Transverse colon (tissue), 4 donors: ENCODE measurements around the gene UBAC2. TPM values are rescaled to one million over a fixed set of nuclear protein-coding genes. Genes with fewer than 3 reads are reported as not detected.
A peak's percentile ranks its signal among the peaks of the same experiment; 100 is the strongest.
"Not testable (repeated sequence)": the region's sequence is repeated elsewhere in the genome, so short reads cannot be mapped to it uniquely, and the experiment has no call there.

Source experiments
- DNase-seq: peaks from one replicate; pipeline ENCODE4 v3.0.0-alpha.2; 2019
- H3K27ac ChIP-seq, 4 donors: fragments of 200-600 bp; sonication (generic); 2 replicates each; pipeline ENCODE4 v1.5.1; 2016 to 2018; ENCODE audit warnings: inconsistent platforms in 4 of 4
- H3K27me3 ChIP-seq: fragments of 200-600 bp; sonication (generic); 2 replicates; pipeline ENCODE4 v1.5.1; 2017; ENCODE audit warnings: inconsistent platforms
- H3K36me3 ChIP-seq, 4 donors: fragments of 200-600 bp; sonication (generic); 2 replicates each; pipeline ENCODE4 v1.5.1; 2017 to 2019; ENCODE audit warnings: inconsistent platforms in 4 of 4
- H3K4me1 ChIP-seq, 4 donors: fragments of 200-600 bp; sonication (generic); 2 replicates each; pipeline ENCODE4 v1.5.1; 2017 to 2020; ENCODE audit warnings: inconsistent platforms in 4 of 4
- H3K4me3 ChIP-seq, 4 donors: fragments of 200-600 bp; sonication (generic); 1 replicate in 1 of 4; 2 replicates in 3 of 4; pipeline versions ENCODE4 v1.5.1 to v1.6.1; 2017 to 2019; ENCODE audit warnings: inconsistent platforms in 4 of 4
- H3K9me3 ChIP-seq, 2 donors: fragments of 200-600 bp; sonication (generic); 2 replicates each; pipeline ENCODE4 v1.5.1; 2017 to 2019; ENCODE audit warnings: inconsistent platforms in 2 of 2
- CTCF ChIP-seq, 5 experiments: fragments of 200-600 bp in 3 of 5; fragments of 450-650 bp in 2 of 5; sonication (generic) in 3 of 5; IDR thresholded peaks; 1 replicate in 2 of 5; 2 replicates in 3 of 5; pipeline ENCODE4 v1.5.1; 2016 to 2017; ENCODE audit warnings: antibody characterized with exemption in 5 of 5, inconsistent platforms in 3 of 5, mild to moderate bottlenecking in 2 of 5, moderate library complexity in 1 of 5
- EP300 ChIP-seq: sonication (generic); formaldehyde crosslinking; IDR thresholded peaks from one replicate; pipeline ENCODE4 v1.6.1; 2017; ENCODE audit warnings: antibody characterized with exemption, low read depth
- POLR2A ChIP-seq: fragments of 450-650 bp; IDR thresholded peaks from one replicate; pipeline ENCODE4 v1.6.1; 2016; ENCODE audit warnings: antibody characterized with exemption, mild to moderate bottlenecking, moderate library complexity
- POLR2AphosphoS5 ChIP-seq, 3 donors: sonication (generic); formaldehyde crosslinking; IDR thresholded peaks; one replicate each; pipeline ENCODE4 v1.6.1; 2016; ENCODE audit warnings: antibody characterized with exemption in 3 of 3
- WGBS, 2 donors: methylation state at CpG; one replicate each; pipeline ENCODE4 v1.1.5; 2018; ENCODE audit warnings: low coverage in 1 of 2; 5-methylcytosine and 5-hydroxymethylcytosine counted together
- in situ Hi-C, 4 donors: fragments of 200-750 bp; cut with MboI; loops; one replicate each; pipeline versions ENCODE4 v1.15.0 to v1.15.1; 2017; ENCODE audit warnings: low sequenced_read_pairs in 3 of 4, low pct_ligation_motif_present in 1 of 4, low pct_unique_long_range_greater_than_20kb in 1 of 4
- intact Hi-C: fragments of 100-400 bp; cut with DNase I; formaldehyde crosslinking; loops from one replicate; pipeline ENCODE4 v1.15.1; 2023; ENCODE audit warnings: low total_unique reads
- total RNA-seq, 4 donors: library from RNA; depleted of rRNA; stranded (reverse); fragments of >200 nt; gene quantifications; one replicate each; pipeline ENCODE4 v1.1.0, GENCODE V29; 2016

Gene UBAC2
- total RNA-seq, 4 donors from 2014 or later = 34.4 to 77.3 (median 66.5) TPM

- intact Hi-C loops (no loop called here), in situ Hi-C loops (loop anchor here in 1 of 4 donors (10.0 kb wide), 1 partner anchor 48 kb away; no protein-coding TSS in a partner anchor)
- TF ChIP-seq CTCF (IDR thresholded peaks at IDR 0.05) = peak; percentile 45 to 75 (median 67)
- TF ChIP-seq POLR2A = no peak
- TF ChIP-seq POLR2AphosphoS5 (IDR thresholded peaks at IDR 0.05) = no peak
- H3K27ac ChIP-seq = no peak overlapping the region
- peaks cover 4 to 10% (median 8%) of the 10 kb centered on the region in 4 donors for H3K4me1 ChIP-seq
- no peaks in the 10 kb centered on the region for H3K36me3 ChIP-seq
- no peak overlapping the region for H3K4me3 ChIP-seq
- no peaks in the 10 kb centered on the region for H3K27me3 ChIP-seq
- no peaks in the 10 kb centered on the region for H3K9me3 ChIP-seq
- DNase-seq = peak; percentile 80
- 51 to 54% methylated on average over 7 to 12 of the region's 12 CpGs for WGBS, 2 donors
Observed at GRCh38 chr13:99386911-99387788, 186.5 kb downstream of the UBAC2 start.

GRCh38 chr13:99388334-99388923 lies 187.8 kb downstream of the UBAC2 start:
- H3K9me3 ChIP-seq = no peaks in the 10 kb centered on the region
- no peaks in the 10 kb centered on the region for H3K36me3 ChIP-seq
- no peak for DNase-seq
- TF ChIP-seq POLR2AphosphoS5 (IDR thresholded peaks at IDR 0.05) (no peak), EP300 (no peak), POLR2A (no peak), CTCF (IDR thresholded peaks at IDR 0.05) (no peak)
- in situ Hi-C loops (loop anchor here in 1 of 4 donors (10.0 kb wide), 1 partner anchor 46 kb away; no protein-coding TSS in a partner anchor), intact Hi-C loops (no loop called here)
- H3K4me3 ChIP-seq = no peak overlapping the region
- no peak overlapping the region for H3K27ac ChIP-seq
- H3K27me3 ChIP-seq = no peaks in the 10 kb centered on the region
- no peaks in the 10 kb centered on the region for H3K4me1 ChIP-seq
- WGBS, 2 donors = 93 to 95% methylated on average over 4 to 14 of the region's 14 CpGs

- H3K27me3 ChIP-seq, H3K36me3 ChIP-seq, H3K9me3 ChIP-seq, H3K4me3 ChIP-seq, intact Hi-C loops, H3K27ac ChIP-seq, H3K4me1 ChIP-seq, DNase-seq: not testable (repeated sequence)
- in situ Hi-C loops = loop anchor here in 1 of 4 donors (10.0 kb wide), 1 partner anchor 46 kb away; no protein-coding TSS in a partner anchor
- WGBS, 2 donors = 92 to 100% methylated on average over 6 of the region's 6 CpGs
Observed at GRCh38 chr13:99389094-99389493, 188.4 kb downstream of the UBAC2 start.

GRCh38 chr13:99389520-99390304 lies 189.1 kb downstream of the UBAC2 start:
- H3K27me3 ChIP-seq = no peaks in the 10 kb centered on the region
- intact Hi-C loops (no loop called here), in situ Hi-C loops (loop anchor here in 1 of 4 donors (10.0 kb wide), 1 partner anchor 45 kb away; no protein-coding TSS in a partner anchor)
- no peak for TF ChIP-seq POLR2A
- TF ChIP-seq EP300 = no peak
- no peak for TF ChIP-seq CTCF (IDR thresholded peaks at IDR 0.05)
- no peak for TF ChIP-seq POLR2AphosphoS5 (IDR thresholded peaks at IDR 0.05)
- no peaks in the 10 kb centered on the region for H3K36me3 ChIP-seq
- no peaks in the 10 kb centered on the region for H3K4me1 ChIP-seq
- 94% methylated on average over 19 of the region's 19 CpGs; no CpG with 5 or more reads in 1 of the 2 donors for WGBS, 2 donors
- no peak for DNase-seq
- no peak overlapping the region for H3K4me3 ChIP-seq
- no peak overlapping the region for H3K27ac ChIP-seq
- H3K9me3 ChIP-seq = no peaks in the 10 kb centered on the region
